AG10803 (cell line): ENCODE results near the gene RAB10.
A peak's percentile ranks its signal among the peaks of the same experiment; 100 is the strongest.

Experiments
- DNase-seq: peaks from one replicate; pipeline ENCODE4 v3.0.0; 2010; ENCODE audit warnings: low read depth
- H3K4me3 ChIP-seq: 2 replicates; pipeline ENCODE4 v1.5.1; 2011; ENCODE audit warnings: mild to moderate bottlenecking, low read length, control low read depth
- CTCF ChIP-seq: conservative IDR thresholded peaks from 2 replicates; pipeline ENCODE4 v1.5.1; 2011; ENCODE audit warnings: mild to moderate bottlenecking, low read length, control low read depth, inconsistent platforms

The RAB10 gene

DNA sequence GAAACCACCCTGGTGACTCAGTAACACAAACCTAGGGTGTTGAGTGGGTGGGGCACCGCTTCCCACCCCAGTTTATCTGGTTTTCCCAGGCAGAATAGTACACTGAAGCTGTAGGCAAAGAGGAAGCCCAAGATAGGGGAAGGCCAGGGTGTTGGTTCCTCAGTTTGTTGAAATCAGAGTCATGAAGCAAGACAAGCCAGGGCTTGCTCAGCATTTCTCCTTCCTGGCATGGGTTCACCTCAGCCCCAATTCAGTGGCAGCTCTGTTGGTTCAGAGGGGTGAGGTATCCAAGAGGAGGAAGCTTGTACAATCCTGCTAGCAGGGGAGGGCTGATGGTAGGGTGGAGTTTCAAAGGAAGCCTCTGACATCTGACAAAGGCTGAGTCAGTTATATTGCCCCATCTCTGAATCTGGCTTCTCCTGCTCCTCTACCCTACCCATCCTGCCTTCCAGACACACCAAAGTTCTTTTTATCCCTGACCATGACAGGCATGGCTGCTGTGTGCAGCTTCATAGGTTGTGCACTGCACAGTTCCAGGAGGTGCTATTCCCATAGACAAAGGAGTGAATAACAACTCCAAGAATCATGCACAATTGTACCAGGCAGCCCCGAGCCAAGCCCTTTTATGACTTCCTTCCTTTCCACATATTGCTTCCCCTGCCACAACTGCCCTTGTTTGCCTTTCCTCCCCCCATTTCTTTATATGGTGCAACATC lies 24.9 kb upstream of the RAB10 start:
- TF ChIP-seq CTCF, result no peak
- peak; percentile 88 for DNase-seq
- no peak overlapping the region for H3K4me3 ChIP-seq

GRCh38 chr2:26009567-26009963 lies 24.3 kb upstream of the RAB10 start:
- TF ChIP-seq CTCF, result no peak
- DNase-seq, result no peak
- H3K4me3 ChIP-seq, result no peak overlapping the region

DNA sequence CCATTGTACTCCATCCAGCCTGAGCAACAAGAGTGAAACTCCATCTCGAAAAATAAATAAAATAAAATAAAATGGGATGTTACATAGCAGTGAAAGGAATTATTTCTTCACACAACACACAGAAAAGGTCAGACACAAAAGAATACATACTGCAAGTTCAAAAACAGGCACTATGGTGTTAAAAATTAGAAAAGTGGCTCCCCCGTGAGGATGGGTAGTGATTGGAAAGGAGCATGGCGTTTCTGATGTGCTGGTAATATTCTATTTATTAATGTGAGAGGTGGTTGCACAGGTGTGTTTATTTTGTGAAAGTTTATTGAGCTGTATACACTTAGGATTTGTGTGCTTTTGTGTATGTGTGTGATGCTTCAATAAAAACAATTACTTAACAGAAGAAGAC lies 22.9 kb upstream of the RAB10 start:
- DNase-seq, result no peak
- no peak overlapping the region for H3K4me3 ChIP-seq
- no peak for TF ChIP-seq CTCF

DNA sequence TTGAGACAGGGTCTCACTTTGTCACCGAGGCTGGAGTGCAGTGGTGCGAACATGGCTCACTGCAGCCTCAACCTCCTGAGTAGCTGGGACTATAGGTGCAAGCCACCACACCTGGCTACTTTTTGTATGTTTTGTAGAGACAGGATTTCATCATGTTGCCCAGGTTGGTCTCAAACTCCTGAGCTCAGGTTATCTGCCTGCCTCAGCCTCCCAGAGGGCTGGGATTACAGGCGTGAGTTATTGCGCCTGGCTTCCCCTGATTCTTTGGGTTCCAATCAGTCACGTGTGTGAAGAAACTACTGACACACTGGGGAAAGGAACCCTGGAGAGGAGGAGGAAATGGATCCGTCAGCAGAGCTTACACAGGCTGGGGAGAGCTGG lies 22.3 kb upstream of the RAB10 start:
- TF ChIP-seq CTCF, result no peak
- H3K4me3 ChIP-seq, result no peak overlapping the region
- no peak for DNase-seq

GRCh38 chr2:26011990-26012856 lies 21.7 kb upstream of the RAB10 start:
- DNase-seq, result peak; percentile 40
- no peak for TF ChIP-seq CTCF

DNA sequence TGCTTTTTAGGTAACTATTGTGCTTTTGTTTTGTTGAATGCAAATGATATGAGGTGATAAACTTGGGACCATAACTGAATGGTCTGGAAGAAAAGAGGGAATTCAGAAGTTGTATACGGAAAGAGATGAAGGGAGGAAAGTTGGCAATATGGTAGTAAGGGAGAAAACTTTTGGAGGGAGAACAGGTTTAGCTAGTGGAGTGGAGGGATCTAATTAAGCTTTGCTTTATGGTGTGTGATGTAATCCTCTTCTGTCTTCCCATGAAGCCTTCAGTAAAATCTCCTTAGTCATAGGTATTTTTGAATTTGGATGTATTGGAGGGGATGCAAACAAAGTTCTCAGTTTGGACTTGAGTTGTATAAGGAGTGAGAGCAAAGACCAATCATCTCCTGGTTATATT lies 20.2 kb upstream of the RAB10 start:
- H3K4me3 ChIP-seq, result no peak overlapping the region
- DNase-seq, result no peak
- TF ChIP-seq CTCF, result no peak

More at GRCh38 chr2:26011990-26012856, 21.7 kb upstream of the RAB10 start:
- no peak overlapping the region for H3K4me3 ChIP-seq
